ENCODE data around the gene CERS3. TPM values are rescaled to one million over a fixed set of nuclear protein-coding genes. Genes with fewer than 3 reads are reported as not detected.

The CERS3 gene
- 0.63 TPM for total RNA-seq

DNA sequence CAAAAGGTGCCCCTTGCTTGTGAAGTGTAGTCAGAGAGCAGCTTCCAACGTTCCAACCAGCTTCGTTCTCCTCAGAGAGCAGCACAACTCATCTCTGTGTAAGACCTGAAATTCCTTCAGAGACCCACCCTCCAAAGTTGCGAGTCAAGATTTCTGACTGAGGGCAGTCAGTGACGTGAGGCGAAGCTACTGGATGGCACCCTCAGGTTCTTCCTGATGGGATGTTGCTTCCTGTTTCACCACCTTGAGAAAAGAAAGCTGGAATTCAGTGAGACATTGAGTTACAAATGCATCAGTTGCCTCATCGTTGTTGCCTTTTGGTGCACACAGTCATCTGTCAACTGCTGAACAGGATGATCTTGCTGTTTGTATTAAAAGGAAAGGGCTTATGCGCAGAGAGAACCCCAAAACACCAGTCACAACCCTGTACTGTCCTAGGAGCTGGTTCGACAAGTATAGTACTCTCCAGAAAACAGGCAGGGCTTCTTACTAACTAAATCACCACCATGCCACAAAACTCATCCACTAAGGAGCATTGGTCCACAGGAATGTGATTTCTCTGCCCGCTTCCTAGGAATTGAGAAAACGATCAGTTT lies at the start of gene CERS3:
CERS3 (minus strand) TSS at position 118 of the 596 bp plus-strand sequence. CDS start 27,101 bp downstream, outside the sequence.

Small RNA genes lying within 50 kb of the gene (small RNA-seq; reads per million reads assigned to genes)
- gene RNU6-181P (ENCODE audit: low replicate concordance): not detected
- not detected for gene RNU6-322P (ENCODE audit: low replicate concordance)

Other genes with a start within 250 kb of the CERS3 start
- 8.5 TPM for gene ADAMTS17, start 187.0 kb downstream of the CERS3 start, total RNA-seq
- 62.6 TPM for gene LINS1, start 73.2 kb upstream of the CERS3 start, total RNA-seq
- 23.5 TPM for gene ASB7, start 73.6 kb upstream of the CERS3 start, total RNA-seq